ENCODE results near the gene PRKN. TPM values are rescaled to one million over a fixed set of nuclear protein-coding genes. Genes with fewer than 3 reads are reported as not detected.
A peak's percentile ranks its signal among the peaks of the same experiment; 100 is the strongest.

PRKN gene
- total RNA-seq, 1 donor from 2014 or later = 1.3 TPM

GRCh38 chr6:161901740-161902426 lies 825.7 kb downstream of the PRKN start:
- H3K4me3 ChIP-seq (ENCODE audit: insufficient read depth, low read depth, low read length) = no peak overlapping the region
- H4K20me1 ChIP-seq (ENCODE audit: insufficient read depth, low read length) = no peaks in the 10 kb centered on the region
- no peaks in the 10 kb centered on the region for H3K27me3 ChIP-seq (ENCODE audit: insufficient read depth, low read length)
- H3K9ac ChIP-seq (ENCODE audit: low read length) = no peak overlapping the region
- no peak overlapping the region for H2AFZ ChIP-seq (ENCODE audit: low read depth, low read length)
- TF ChIP-seq CTCF (IDR thresholded peaks at IDR 0.05; ENCODE audit: insufficient read depth, low read depth, low read length) = no peak
- TF ChIP-seq EZH2 (IDR thresholded peaks at IDR 0.05; ENCODE audit: insufficient read depth, low read length) = no peak
- H3K4me2 ChIP-seq (ENCODE audit: low read length) = no peak overlapping the region
- no peak overlapping the region for H3K4me3 Mint-ChIP-seq (ENCODE audit: unreplicated experiment)
- H3K36me3 Mint-ChIP-seq (ENCODE audit: low read depth, unreplicated experiment) = no peaks in the 10 kb centered on the region
- FAIRE-seq (no peak), DNase-seq (ENCODE audit: low read depth) (no peak)
- H3K79me2 ChIP-seq (ENCODE audit: insufficient read depth, low read length) = no peaks in the 10 kb centered on the region
- no peaks in the 10 kb centered on the region for H3K36me3 ChIP-seq (ENCODE audit: insufficient read depth, low read length)
- H3K4me1 Mint-ChIP-seq (ENCODE audit: low read depth, unreplicated experiment) = peaks cover 8% of the 10 kb centered on the region
- no peak overlapping the region for H3K27ac Mint-ChIP-seq (ENCODE audit: unreplicated experiment)
- H3K27me3 Mint-ChIP-seq (ENCODE audit: low read depth, unreplicated experiment) = peaks cover 2% of the 10 kb centered on the region
- H3K27ac ChIP-seq (ENCODE audit: low read depth, low read length) = no peak overlapping the region
- no peaks in the 10 kb centered on the region for H3K9me3 Mint-ChIP-seq (ENCODE audit: unreplicated experiment)
- no peaks in the 10 kb centered on the region for H3K4me1 ChIP-seq (ENCODE audit: insufficient read depth, low read length)
- H3K9me3 ChIP-seq (ENCODE audit: insufficient read depth, low read depth, low read length) = no peaks in the 10 kb centered on the region

- H3K4me3 Mint-ChIP-seq (ENCODE audit: unreplicated experiment) = no peak overlapping the region
- Histone ChIP-seq H2AFZ (ENCODE audit: low read depth, low read length) (no peak overlapping the region), H3K9ac (ENCODE audit: low read length) (no peak overlapping the region), H3K4me1 (ENCODE audit: insufficient read depth, low read length) (no peaks in the 10 kb centered on the region), H3K9me3 (ENCODE audit: insufficient read depth, low read depth, low read length) (no peaks in the 10 kb centered on the region), H3K79me2 (ENCODE audit: insufficient read depth, low read length) (no peaks in the 10 kb centered on the region), H3K4me3 (ENCODE audit: insufficient read depth, low read depth, low read length) (no peak overlapping the region), H3K36me3 (ENCODE audit: insufficient read depth, low read length) (no peaks in the 10 kb centered on the region), H4K20me1 (ENCODE audit: insufficient read depth, low read length) (no peaks in the 10 kb centered on the region), H3K27me3 (ENCODE audit: insufficient read depth, low read length) (no peaks in the 10 kb centered on the region), H3K4me2 (ENCODE audit: low read length) (no peak overlapping the region), H3K27ac (ENCODE audit: low read depth, low read length) (no peak overlapping the region)
- DNase-seq (ENCODE audit: low read depth) (no peak), FAIRE-seq (no peak)
- H3K4me1 Mint-ChIP-seq (ENCODE audit: low read depth, unreplicated experiment) = peaks cover 4% of the 10 kb centered on the region
- H3K27ac Mint-ChIP-seq (ENCODE audit: unreplicated experiment) = no peak overlapping the region
- H3K27me3 Mint-ChIP-seq (ENCODE audit: low read depth, unreplicated experiment) = peaks cover 4% of the 10 kb centered on the region
- no peaks in the 10 kb centered on the region for H3K36me3 Mint-ChIP-seq (ENCODE audit: low read depth, unreplicated experiment)
- no peaks in the 10 kb centered on the region for H3K9me3 Mint-ChIP-seq (ENCODE audit: unreplicated experiment)
- TF ChIP-seq CTCF (IDR thresholded peaks at IDR 0.05; ENCODE audit: insufficient read depth, low read depth, low read length) (no peak), EZH2 (IDR thresholded peaks at IDR 0.05; ENCODE audit: insufficient read depth, low read length) (no peak)
These were observed 833.1 kb downstream of the PRKN start for GRCh38 chr6:161894436-161894835.

GRCh38 chr6:161891542-161891941 lies 836.0 kb downstream of the PRKN start:
- DNase-seq (ENCODE audit: low read depth) = no peak
- H3K36me3 ChIP-seq (ENCODE audit: insufficient read depth, low read length) = no peaks in the 10 kb centered on the region
- TF ChIP-seq EZH2 (IDR thresholded peaks at IDR 0.05; ENCODE audit: insufficient read depth, low read length) (no peak), CTCF (IDR thresholded peaks at IDR 0.05; ENCODE audit: insufficient read depth, low read depth, low read length) (no peak)
- H3K9ac ChIP-seq (ENCODE audit: low read length) = no peak overlapping the region
- no peaks in the 10 kb centered on the region for H3K79me2 ChIP-seq (ENCODE audit: insufficient read depth, low read length)
- H3K4me2 ChIP-seq (ENCODE audit: low read length) = peak overlapping the region; percentile 67
- no peak overlapping the region for H3K4me3 Mint-ChIP-seq (ENCODE audit: unreplicated experiment)
- H4K20me1 ChIP-seq (ENCODE audit: insufficient read depth, low read length) = no peaks in the 10 kb centered on the region
- no peaks in the 10 kb centered on the region for H3K27me3 ChIP-seq (ENCODE audit: insufficient read depth, low read length)
- H2AFZ ChIP-seq (ENCODE audit: low read depth, low read length) = peak overlapping the region; percentile 67
- H3K9me3 ChIP-seq (ENCODE audit: insufficient read depth, low read depth, low read length) = no peaks in the 10 kb centered on the region
- H3K9me3 Mint-ChIP-seq (ENCODE audit: unreplicated experiment) = no peaks in the 10 kb centered on the region
- H3K36me3 Mint-ChIP-seq (ENCODE audit: low read depth, unreplicated experiment) = no peaks in the 10 kb centered on the region
- H3K4me1 ChIP-seq (ENCODE audit: insufficient read depth, low read length) = no peaks in the 10 kb centered on the region
- H3K27ac ChIP-seq (ENCODE audit: low read depth, low read length) = no peak overlapping the region
- no peak overlapping the region for H3K4me3 ChIP-seq (ENCODE audit: insufficient read depth, low read depth, low read length)
- H3K27ac Mint-ChIP-seq (ENCODE audit: unreplicated experiment) = no peak overlapping the region
- FAIRE-seq = no peak
- peaks cover 4% of the 10 kb centered on the region for H3K27me3 Mint-ChIP-seq (ENCODE audit: low read depth, unreplicated experiment)
- H3K4me1 Mint-ChIP-seq (ENCODE audit: low read depth, unreplicated experiment) = peaks cover 4% of the 10 kb centered on the region
